Measurements from ENCODE around the gene IFITM10. TPM values are rescaled to one million over a fixed set of nuclear protein-coding genes. Genes with fewer than 3 reads are reported as not detected.

IFITM10 gene
- total RNA-seq, 1 experiment from 2014 or later, result 2.0 TPM

Other genes starting within 250 kb of the IFITM10 start
- 10.4 and 17.6 TPM in 2 replicates for gene DUSP8, start 178.3 kb downstream of the IFITM10 start, total RNA-seq (2022)
- not detected in 2 replicates for gene KRTAP5-1, start 165.3 kb downstream of the IFITM10 start, total RNA-seq (2022)
- not detected in 2 replicates for gene KRTAP5-2, start 152.3 kb downstream of the IFITM10 start, total RNA-seq (2022)
- gene KRTAP5-3, start 142.1 kb downstream of the IFITM10 start, total RNA-seq (2022), result not detected in 2 replicates
- not detected in 2 replicates for gene KRTAP5-4, start 128.5 kb downstream of the IFITM10 start, total RNA-seq (2022)
- not detected in 2 replicates for gene KRTAP5-5, start 120.8 kb downstream of the IFITM10 start, total RNA-seq (2022)
- not detected in 2 replicates for gene KRTAP5-6, start 53.4 kb downstream of the IFITM10 start, total RNA-seq (2022)
- 366 and 367 TPM in 2 replicates for gene CTSD, start 13.3 kb upstream of the IFITM10 start, total RNA-seq (2022)
- gene SYT8, start 84.4 kb upstream of the IFITM10 start, total RNA-seq (2022), result 141 and 308 TPM in 2 replicates
- 43.3 and 77.7 TPM in 2 replicates for gene TNNI2, start 88.4 kb upstream of the IFITM10 start, total RNA-seq (2022)
- gene LSP1, start 102.5 kb upstream of the IFITM10 start, total RNA-seq (2022), result 3.3 and 3.7 TPM in 2 replicates
- not detected in 2 replicates for gene PRR33, start 141.3 kb upstream of the IFITM10 start, total RNA-seq (2022)
- not detected in 2 replicates for gene TNNT3, start 169.1 kb upstream of the IFITM10 start, total RNA-seq (2022)
- gene MRPL23, start 196.7 kb upstream of the IFITM10 start, total RNA-seq (2022), result 89.2 and 98.0 TPM in 2 replicates
- gene H19, start 247.2 kb upstream of the IFITM10 start, total RNA-seq (2022), result 61.0 and 152 TPM in 2 replicates